ENCODE data around the gene EIF5AL1.

DNA sequence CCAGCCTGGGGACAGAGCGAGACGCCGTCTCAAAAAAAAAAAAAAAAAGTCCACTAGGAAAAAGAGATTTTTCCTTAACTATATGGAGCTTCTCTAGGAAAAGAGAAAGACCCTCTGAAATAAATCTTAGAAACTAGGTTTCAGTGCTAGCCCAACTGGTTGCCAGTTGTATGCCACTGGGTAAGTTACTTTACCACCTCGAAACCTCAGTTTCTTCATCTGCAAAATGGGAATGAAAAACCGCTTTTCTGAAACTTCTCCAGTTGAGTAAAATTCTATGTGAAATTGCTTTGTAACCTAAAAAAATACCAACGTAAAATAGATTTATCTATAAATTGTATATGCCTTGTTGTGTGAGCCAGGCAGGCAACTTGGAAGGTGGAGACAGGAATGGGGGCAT is 16.5 kb upstream of the EIF5AL1 start:
- TF ChIP-seq CTCF (conservative IDR thresholded peaks at IDR 0.05 in 1 of 2, IDR thresholded peaks at IDR 0.05 in 1 of 2; ENCODE audit: low read depth in 1 of 2, low read length in 2 of 2): no peak
- TF ChIP-seq EZH2 (IDR thresholded peaks at IDR 0.05; ENCODE audit: low read length, missing control alignments): no peak
